NCI-H510A treated with DMSO at 0.1 percent for 48 hours (cell line): ENCODE results near the gene ITSN2.

ENCODE experiments used
- DNase-seq: peaks from one replicate; lab custom pipeline; 2025; lab: John Stamatoyannopoulos, UW

ITSN2 gene

GRCh38 chr2:24334245-24334633 lies 26.1 kb downstream of the ITSN2 start:
- DNase-seq, result no peak

- DNase-seq, result no peak
Measured at GRCh38 chr2:24332791-24333540, 27.4 kb downstream of the ITSN2 start.

DNA sequence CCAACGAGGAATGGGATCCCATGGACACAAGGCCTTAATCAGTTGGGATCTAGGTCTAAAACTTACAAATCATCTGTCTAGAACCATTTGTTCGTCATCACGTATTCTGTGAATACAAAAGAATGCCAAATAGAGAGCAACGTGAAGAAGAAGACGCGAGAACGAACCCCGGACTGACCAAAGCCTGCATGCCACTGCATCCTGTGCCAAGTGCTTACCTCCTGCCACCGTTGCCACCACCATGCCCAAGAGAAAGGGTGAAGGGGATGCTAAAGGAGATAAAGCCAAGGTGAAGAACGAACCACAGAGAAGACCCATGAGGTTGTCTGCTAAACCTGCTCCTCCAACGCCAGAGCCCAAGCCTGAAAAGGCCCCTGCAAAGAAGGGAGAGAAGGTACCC lies 30.2 kb downstream of the ITSN2 start:
- DNase-seq, result no peak

DNA sequence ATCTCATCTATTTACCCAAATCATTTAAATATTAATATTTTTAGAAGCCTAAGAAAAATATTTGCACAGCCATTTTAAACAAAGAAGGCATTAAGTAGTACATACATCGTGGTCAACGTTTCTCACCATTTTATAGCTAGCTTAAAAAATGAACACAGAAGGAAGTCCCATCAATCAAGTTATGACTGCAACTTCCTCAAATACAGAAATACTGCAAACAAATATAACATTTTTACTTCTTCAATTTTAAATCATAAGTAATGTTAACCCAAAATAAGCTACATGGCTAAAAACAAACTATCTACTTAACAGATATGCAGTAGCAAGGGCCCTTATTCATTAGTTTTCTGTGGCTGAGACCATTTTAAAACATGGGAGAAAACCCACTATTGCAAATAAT lies 30.6 kb downstream of the ITSN2 start:
- DNase-seq, result no peak

- no peak for DNase-seq
Measured at GRCh38 chr2:24328010-24328409, 32.3 kb downstream of the ITSN2 start.

DNA sequence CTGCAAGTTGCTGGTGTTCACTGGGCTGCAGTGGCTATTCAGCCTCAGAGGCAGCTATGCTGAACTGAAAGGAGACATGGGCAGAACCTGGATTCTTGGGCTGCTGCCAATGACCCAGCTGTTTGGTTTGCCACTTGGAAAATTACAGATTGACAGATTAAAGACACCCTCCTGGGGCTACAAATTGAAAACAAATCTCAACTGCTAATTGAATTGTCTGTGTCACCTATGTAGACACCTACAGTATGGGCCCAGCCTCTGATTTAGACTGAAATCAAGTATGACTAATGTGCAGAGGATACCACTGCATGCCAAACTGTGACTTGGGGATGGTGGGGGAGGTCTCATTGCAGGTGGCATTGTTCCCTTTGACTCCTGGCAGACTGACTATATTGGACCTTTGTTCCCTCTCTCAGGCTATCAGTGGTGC lies 42.8 kb downstream of the ITSN2 start:
- peak; percentile 2 for DNase-seq

DNA sequence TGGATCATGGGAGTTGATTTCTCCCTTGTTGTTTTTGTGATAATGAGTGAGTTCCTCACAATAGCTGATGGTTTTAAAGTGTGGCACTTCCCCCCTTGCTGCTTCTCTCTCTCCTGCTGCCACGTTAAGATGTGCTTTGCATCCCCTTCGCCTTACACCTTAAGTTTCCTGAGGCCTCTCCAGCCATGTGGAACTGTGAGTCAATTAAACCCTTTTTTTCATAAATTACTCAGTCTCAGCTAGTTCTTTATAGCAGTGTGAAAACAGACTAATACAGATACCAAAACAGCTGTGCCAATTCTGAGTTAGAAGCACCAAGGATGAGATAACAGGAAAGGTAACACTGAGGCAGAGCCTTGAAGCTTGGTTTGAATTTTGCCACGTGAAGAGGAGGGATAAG lies 44.7 kb downstream of the ITSN2 start:
- no peak for DNase-seq

DNA sequence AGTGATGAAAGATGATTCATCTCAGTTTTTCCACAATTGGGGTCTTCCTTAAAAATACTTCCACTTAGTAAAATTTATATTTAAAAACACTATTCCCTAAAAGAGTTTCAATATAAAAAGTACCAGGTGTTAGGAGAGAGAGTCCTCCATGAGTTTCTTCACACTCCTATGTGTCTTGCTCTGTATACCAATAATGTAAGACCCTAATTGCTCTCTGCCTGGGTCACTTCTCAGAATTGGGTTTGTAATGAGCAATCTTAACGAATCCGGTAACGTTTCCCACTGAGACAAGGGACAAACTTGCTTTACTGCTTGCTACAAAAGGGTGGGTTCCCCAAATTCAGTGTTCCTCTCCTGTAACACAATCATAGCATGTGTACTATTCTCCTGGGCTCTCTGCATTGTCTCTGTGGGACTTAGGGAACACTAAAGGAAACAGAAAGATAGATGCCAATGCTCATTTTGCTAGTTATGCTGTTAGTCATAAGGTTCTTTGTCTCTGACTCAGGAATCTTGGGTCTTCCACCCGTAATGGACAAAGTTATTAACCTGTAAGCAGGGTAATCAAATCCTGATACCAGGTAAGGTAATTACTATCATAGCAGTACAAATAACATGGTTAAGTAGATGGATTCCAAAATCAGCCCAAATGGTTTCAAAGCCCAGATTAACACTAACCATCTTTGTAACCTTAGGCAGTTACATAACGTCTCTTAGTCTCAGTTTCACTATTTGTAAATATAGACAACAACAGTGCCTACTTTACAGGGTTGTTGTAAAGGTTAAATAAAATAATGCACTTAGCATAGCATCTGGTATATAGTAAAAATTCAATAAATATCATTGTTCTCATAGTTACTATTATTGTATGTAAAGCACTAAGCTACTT lies 46.3 kb downstream of the ITSN2 start:
- DNase-seq, result no peak

DNA sequence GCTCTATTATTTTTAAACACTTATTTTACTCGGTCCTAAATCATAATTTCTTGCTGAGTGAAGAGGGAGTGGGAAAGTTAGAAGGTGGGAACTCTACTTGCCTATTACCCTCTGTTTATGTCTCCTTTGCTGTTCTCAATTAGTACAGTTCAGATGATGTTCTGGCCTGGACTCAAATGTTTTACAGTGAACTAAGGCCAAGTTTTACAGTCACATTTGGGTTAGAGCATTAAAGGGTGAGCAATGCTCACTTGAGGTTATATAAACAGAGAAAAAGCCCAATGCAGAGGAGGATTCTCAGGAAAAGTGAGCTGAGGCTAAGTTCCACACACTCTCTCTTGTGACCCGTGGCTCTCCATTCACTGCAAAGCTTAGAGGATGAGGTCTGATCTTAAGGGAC lies 52.4 kb downstream of the ITSN2 start:
- no peak for DNase-seq

GRCh38 chr2:24304631-24305030 lies 55.7 kb downstream of the ITSN2 start:
- DNase-seq, result peak; percentile 8

DNA sequence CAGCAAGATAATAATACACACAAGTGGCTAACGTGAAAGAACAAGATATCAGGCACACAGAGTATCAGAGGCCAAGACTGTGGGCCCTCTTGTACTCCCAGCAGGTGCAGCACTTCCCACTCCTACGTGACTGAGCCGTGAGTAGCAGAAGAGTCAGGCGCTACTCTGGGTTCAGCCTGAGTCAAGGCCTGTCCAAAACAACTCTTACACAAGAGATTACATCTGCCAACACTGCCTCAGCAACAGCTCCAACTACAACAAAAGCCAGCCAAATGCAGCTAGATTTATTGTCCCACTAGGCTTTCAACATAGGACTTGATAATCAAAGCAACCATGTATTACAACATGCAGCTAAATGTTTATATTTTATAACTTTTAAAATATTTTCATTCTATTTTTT lies 56.2 kb downstream of the ITSN2 start:
- DNase-seq, result peak; percentile 26

- no peak for DNase-seq
Measured at GRCh38 chr2:24301599-24301998, 58.7 kb downstream of the ITSN2 start.

DNA sequence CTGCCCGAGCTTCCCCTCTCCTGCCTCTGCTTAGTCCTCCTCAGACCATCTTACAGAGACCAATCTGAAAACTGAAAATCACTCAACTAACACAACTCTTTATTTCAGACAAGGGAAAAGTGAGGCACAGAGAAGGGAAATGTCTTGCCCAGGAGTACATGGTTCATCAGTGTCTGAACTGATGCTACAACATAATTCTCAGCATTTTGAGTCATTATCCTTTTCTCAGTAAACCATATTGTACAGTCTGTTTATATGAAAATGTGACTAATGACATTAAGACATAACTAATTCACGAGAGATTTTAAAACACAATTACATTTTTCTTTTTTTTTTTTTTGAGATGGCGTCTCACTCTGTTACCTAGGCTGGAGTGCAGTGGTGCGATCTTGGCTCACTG lies 62.7 kb downstream of the ITSN2 start:
- no peak for DNase-seq

GRCh38 chr2:24287171-24287570 lies 73.2 kb downstream of the ITSN2 start:
- no peak for DNase-seq

DNA sequence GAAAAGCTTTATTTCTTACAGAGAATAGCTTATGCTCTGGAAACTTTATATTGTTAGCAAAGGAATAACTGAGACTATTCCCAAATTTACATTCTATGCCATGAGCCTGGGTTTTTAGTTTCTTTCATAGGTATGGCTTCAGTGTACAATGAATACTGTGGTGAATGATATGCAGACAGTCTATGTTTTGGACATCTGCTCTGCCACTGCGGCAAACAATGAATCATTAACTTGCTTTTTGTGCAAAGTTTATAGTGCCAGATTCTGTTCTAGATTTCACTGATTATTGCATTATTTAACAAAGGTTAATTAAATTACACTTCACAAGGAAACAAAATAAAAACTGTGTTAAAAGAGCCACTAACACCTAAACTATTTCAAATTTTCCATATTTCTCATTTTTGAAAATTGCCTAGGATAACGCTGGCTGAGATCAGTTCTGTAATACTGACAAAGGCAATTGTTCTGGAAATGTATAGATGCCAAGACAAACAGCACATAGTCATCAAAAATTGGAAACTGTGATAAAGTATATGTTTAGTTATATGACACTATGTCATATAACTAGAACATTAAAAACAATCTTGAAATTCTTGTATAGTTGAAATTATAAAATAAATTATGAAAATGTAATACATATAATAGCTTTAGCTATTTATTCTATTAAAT lies 74.7 kb downstream of the ITSN2 start:
- DNase-seq, result no peak

- no peak for DNase-seq
Measured at GRCh38 chr2:24280645-24281044, 79.7 kb downstream of the ITSN2 start.

- no peak for DNase-seq
Measured at GRCh38 chr2:24280161-24280560, 80.2 kb downstream of the ITSN2 start.

GRCh38 chr2:24276349-24276899 lies 83.9 kb downstream of the ITSN2 start:
- no peak for DNase-seq

DNA sequence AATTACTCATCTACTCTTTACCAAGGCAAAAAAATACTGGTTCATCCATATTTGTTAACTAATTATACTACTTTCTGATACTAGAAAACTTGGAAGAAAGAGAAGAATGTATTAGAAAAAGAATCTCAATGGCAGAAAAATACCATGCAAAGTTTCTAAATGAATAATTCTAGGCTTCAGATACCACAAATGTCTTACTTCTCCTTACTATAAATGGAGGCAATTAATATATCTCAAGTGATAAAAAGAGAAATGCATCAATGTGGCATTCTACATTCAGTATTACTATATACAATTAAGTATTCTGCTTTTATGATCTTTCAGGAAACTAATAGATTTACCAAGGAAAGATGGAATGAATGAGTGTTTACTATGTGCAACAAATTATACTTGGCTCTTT lies 85.5 kb downstream of the ITSN2 start:
- DNase-seq, result no peak

- DNase-seq, result no peak
Measured at GRCh38 chr2:24273598-24273997, 86.7 kb downstream of the ITSN2 start.

GRCh38 chr2:24272907-24273306 lies 87.4 kb downstream of the ITSN2 start:
- DNase-seq, result no peak

DNA sequence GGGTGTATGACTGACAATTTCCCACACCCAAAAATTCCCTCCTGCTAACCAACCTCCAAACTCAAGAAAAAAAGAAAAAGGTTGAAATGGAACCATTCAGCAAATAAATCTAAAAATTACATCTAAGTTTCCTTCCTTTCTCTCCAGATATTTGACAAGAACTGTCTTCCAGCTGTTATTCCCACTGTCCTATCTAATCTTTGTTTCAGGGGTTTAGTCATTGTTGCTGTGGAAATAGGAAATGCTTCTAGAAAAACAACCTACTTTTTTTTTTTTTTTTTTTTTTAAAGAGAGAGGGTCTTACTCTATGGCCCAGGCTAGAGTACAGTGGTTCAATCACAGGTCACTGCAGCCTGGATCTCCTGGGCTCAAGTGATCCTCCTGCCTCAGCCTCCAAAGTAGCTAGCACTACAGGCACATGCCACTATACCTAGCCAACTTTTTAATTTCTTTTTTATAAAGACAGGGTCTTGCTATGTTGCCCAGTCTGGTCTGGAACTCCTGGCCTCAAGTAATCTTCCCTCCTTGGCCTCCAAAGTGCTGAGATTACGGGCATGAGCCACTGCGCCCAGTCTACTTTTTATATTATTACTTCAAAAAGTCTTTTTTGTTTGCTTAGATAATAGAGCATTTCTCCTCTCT lies 88.1 kb downstream of the ITSN2 start:
- no peak for DNase-seq
